GM21381 (cell line): Measurements from ENCODE around the gene POMP.
A peak's percentile ranks its signal among the peaks of the same experiment; 100 is the strongest.

Experiments used
- ATAC-seq: cut with Tn5 transposase; IDR thresholded peaks from one replicate; pipeline ENCODE4 v1.9.1; 2021; ENCODE audit warnings: mild to moderate bottlenecking, moderate library complexity; ENCODE audit not compliant: unreplicated experiment

POMP gene, protein sequence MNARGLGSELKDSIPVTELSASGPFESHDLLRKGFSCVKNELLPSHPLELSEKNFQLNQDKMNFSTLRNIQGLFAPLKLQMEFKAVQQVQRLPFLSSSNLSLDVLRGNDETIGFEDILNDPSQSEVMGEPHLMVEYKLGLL

DNA sequence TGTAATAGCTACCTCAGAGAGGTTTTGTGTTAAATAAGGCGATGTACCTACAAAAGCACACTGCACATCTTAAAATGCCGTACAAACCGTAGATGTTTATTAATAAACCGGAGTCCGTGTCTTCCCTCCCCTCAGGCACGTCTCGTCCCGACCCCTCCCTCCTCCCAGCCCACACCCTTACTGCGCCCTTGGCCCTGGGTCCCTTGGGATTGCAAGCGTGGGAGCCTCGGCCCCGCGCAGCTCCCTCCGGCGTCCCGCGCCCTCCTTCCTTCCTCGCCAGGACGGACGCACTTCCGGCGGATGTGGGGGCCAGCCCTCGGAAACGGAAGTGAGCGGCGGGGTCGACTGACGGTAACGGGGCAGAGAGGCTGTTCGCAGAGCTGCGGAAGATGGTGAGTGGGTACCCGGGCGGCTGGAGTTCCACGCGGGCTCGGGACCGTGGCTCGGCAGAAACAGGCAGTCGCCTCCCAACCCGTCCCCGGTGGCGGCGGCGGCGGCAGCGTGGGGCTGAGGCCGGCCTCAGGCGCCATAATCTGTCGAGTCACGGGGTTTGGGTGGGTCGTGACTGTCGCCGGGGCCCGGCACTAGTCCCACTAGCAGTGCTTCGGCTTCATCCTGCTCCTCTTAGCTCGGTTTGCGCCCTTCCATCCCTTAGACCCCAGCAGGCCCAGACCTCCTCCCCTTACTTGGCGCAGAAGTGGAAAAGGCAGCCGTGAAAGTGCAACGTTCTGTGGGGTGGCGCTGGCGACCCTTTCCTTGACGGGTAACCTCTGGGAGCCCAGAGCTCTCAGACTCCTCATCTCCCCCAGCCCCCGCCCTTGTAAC, at the start of gene POMP:
Gene POMP (plus strand): TSS at position 335 of the 825 bp plus-strand sequence. CDS start 55 bp downstream, at position 390.
- peak; percentile 89 for ATAC-seq

DNA sequence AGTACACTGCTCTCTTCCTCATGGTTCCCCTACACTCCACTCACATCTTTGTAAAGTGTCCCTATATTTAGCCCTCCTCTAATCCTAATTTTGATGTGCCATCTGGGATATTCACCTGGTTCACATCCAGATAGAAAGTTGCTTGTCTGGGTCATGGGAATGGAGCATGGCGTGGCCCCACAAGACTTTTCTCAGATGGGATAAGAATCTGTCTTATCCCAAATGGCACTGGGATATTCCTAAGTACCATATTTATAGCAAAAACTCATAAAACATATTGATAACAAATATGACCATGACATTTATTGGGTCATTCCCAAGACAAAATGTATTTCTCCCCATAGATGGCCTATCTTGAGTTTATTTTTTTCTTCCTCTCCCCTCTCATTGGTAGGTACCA, 49.5 kb upstream of the POMP start:
- ATAC-seq, result no peak

DNA sequence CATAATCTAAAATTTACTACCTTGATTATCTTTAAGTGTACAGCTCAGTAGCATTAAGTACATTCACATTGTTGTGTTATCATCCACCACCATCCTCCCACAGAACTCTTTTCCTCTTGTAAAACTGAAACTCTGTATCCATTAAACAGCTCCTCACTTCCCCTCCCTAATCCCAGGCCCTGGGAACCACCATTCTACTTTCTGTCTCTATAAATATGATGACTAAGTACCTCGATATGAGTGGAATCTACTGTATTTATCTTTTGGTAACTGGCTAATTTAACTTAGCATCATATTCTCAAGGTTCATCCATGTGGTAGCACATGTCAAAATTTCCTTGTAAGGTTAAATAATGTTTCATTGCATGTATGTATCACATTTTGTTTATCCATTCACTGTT, 49.0 kb upstream of the POMP start:
- no peak for ATAC-seq

DNA sequence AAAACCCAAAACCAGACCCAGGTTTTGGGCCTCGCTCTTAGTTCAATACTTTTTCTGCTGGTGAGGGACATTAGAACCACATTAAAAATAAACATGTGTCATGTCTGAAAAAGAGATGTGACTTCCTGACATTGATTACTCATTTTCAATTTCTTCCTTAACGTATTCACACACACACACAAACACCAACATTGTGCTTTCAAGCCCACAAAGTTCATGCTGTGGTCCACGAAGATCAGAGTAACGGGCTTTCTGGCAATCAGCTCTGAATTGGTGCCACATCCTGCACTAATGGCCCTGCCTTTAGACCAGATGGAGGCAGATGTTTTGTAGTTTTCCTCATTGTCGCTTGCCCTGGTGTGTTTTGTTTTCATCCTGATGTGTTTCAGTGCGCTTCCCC, 47.9 kb upstream of the POMP start:
- ATAC-seq, result no peak

DNA sequence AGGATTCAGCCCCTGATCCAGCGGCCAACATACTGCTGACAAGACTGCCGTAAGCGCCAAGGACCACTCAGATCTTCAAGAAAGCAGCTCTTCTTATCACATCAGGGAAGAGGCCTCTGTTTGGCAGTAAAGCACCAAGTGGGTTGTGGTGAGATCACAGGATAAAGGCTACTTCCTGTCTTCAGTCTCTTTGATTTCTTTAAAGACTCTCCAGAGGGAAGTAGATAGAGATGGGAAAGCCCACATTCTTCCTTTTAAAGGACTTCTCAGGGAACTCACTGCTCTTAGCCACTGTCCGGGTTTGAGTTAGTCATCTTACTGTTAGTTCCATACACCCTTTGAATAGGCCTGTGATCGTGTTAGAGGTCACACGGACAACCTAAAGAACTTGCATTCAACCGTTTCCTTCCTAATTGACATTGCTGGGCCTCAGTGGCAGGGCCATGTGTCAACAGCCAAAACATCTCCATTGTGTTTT, 47.2 kb upstream of the POMP start:
- ATAC-seq, result no peak

DNA sequence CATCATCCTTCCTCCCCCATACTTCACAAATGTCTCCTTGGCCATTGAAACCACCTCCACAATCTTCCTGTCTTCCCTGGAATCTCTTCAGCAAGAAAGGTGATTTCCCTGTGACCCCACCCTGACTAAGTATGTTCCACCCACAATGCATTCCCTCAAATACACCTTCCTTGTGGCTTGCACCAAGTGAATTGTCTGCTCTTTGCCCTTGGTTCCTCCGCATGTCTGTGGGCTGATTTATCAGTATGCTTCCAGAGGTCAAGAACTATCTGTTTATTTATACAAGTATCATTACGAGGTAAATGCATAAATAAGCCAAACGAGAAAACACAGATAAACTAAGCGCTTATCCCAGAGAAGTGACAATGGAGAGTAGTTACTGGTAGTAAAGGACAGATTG, 45.4 kb upstream of the POMP start:
- no peak for ATAC-seq

DNA sequence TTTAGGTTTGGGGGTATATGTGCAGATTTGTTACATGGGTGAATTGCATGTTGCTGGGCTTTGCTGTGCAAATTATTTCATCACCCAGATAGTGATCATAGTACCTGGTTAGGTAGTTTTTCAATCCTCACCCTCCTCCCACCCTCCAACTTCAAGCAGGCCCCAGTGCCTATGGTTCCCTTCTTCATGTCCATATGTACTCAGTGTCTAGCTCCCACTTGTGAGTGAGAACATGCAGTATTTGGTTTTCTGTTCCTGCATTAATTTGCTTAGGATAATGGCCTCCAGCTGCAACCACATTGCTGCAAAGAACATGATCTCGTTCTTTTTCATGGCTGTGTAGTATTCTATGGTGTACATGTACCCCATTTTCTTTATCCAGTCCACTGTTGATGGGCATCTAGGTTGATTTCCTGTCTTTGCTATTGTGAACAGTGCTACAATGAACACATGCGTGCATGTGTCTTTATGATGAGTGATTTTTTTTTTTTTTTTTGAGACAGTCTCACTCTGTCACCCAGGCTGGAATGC, 42.9 kb upstream of the POMP start:
- ATAC-seq, result no peak

DNA sequence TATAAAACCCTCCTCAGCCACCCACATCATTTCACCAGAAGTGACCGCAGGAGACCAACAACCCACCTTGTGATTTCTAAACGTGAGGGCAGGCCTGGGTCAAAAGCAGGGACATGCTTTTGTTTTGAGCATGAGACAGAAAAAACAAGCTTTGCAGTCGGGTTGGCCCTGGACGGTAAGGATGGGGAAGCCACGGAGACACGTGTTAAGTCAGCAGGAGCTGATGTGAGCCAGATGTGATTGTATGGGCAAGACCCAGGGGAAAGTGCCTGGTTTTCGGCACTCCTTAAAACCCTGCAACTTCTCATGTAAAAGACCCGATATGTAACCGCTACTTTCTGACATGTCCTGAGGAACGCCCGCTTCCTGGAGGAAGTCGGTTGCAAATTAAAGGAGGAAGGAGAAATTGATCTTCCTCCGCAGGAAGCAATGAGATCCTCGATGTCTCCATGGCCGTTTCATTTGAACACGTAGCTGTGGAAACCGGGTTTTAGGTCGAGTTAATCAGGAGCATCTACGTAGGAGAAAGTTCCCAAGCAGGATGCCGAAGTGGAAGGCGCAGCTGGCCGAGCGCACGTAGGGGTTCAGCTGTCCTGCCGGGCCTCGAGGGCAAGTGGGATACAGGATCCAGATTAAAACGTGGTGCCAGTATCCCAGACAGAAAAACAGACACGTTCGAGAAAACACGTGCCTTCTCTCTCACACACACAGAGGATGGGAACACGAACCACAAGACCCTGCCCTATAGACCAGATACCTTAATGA, 40.5 kb upstream of the POMP start:
- ATAC-seq, result no peak

DNA sequence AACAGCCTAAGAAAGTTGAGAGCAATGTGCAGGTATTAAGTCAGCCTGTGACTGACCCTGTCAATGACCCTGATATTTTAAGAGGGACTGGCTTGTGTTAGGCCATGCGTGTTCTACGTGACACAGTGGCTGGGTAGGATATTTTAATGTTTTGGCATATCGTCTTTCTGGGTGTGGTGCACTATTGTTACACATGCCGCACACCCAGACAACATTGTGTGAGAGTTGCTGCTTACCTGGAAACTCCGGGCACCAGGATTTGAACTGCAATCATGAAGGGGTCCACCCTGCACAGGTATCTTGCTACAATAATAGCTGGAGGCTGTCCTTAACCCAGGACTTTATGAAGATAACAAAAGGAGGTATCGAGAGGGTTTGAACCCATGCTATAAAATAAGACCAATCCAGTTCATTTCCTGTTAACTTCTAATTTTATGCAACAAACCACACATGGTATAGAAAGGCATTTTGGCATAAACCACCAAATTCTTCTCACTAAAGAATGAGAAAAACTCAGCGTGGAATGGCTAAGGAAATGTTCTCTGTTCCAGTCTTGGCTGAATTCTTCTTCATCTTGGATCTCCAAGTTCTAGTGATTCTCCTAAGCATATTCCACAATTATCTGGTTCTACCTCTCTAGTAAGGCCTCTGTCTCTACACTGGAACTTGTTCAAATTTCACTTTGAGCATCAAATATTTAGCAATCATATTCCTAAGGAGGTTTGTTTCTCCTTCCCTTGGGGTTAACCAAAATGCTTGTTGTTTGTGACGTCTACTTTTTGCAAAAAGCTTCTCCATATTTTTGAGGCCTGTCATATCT, 38.7 kb upstream of the POMP start:
- ATAC-seq, result no peak

DNA sequence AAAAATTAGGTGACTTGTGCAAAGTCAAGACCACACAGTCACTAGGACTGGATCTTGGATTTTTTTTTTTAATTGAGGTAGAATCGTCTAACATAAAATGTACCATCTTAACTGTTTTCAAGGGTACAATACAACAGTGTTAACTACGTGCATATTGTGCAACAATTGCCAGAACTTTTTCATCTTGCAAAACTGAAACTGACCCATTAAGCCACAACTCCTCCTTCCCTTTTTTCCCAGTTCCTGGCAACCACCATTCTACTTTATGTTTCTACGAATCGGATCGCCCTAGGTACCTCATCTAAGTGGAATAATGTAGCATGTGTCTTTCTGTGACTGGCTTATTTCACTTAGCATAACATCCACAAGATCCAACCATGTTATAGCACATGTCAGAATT, 37.5 kb upstream of the POMP start:
- no peak for ATAC-seq

DNA sequence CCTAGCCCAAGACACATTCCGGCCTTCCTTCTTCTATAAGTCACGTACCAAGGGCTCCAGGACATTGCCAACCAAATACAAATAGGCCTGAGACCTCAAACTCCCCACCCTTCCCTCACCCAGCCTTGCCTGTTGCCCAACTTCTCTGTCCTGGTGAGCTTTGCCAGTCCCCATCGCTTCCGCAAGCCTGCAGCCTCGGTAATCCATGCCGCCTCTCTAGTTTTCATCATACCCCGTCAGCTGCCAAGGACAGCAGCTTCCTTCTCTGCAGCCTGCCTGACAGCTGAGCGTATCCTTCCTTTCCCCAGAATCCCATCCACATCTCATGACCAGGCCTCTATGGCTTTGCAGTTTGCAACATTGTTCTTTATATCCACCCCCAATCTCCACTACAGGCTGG, 36.6 kb upstream of the POMP start:
- ATAC-seq, result no peak

DNA sequence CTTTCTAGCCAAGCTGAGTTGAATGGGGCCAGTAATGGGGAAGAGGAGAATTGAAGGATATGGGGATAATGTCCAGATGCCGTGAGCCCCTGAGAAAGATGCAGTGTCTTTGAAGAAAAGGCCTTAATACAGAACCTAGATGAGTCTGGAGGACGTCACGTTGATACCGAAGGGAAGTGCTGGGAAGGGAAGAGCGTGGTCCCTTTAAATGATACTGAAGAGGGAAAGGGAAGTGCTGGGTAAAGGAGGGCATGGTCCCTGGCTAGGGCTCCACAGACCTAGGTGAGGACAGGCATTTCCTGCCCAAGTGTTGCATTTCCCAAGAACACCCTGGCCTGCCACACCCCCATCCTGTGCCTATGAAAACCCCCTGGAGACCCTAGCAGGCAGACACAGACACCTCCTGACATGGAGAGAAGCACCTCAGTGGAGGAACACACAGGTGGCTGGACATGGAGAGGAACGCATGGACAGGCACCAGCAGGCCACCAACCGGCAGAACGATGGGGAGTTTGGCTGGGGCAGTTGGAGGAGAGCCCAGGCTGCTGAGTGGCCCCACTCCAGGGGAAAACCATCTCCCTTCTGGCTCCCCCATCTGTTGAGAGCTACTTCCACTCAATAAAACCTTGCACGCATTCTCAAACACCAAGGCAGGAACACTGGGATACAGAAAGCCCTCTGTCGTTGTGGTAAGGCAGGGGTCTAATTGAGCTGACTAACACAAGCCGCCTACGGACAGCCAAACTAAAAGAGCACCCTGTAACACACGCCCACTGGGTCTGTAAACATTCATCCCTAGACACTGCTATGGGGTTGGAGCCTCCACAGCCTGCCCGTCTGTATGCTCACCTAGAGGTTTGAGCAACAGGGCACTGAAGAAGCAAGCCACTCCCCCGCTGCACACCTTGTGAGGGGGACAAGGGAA, 34.9 kb upstream of the POMP start:
- ATAC-seq, result no peak

DNA sequence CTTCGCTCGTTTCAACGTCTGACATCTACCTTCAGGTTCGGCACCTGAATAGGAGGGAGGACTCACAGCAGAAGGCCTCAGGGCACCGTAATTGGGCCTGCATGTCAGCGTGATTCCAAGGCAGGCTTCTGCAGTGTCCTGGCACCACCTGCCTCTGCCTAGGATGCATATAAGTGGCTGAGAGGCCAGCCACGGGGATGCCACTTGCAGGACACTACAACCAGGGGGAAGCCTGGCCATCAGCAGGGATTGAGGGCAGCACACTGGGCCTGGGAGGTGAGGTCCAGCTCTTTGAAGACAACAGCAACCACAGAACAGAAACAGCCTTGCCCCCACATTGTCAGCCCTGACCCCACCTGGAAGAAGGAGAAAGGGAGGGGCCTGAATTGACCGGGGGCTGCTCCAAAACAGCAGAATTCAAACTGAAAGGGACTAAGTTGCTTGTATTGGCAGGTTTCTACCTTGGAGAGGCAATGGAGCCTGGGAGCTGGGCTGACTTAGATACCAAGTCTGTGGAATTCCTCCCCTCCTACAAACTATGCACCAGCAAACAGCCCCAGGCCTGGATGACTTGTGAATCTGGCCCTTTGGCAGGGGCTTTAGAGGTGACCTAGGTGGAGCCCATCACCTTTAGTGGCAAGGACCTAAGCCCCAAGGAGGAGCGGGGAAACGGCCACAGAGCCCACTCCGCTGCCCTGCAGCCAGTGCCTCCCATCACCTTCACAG, 34.1 kb upstream of the POMP start:
- no peak for ATAC-seq

DNA sequence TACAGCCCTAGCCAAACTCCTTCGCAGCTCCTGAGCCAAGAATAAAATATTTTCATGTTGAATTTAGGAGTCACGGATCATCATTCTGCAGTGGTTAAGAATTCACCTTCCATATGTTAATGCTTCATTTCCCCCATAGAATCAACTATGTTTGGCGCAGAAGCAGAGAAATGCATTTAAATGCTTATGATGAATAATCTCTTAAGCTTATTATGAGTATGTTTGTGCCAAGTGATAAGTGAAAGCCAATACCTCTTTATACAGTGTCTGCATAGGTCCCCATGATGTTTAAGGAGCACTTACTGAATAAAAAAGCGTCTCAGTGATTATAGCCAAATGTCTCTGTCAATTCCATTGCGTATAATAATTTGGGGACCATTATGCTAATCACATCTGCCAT, 32.7 kb upstream of the POMP start:
- no peak for ATAC-seq

DNA sequence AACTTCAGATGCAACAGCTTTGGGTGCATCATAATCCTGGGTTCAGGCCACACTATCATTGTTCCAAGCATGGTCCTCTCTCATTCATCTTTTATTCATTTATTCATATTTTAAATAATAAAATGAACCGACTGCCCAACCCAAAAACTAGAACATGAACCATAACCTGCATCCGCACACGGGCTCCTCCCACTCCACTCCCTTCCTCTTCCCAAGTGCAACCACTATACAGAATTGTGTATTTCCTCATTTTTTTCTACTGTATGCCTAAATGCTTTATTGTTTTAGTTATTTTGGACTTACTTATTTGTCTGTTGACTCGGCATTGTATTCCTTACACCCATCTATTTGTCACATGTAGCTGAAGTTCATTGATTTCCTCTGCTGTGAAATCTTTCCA, 30.7 kb upstream of the POMP start:
- no peak for ATAC-seq

DNA sequence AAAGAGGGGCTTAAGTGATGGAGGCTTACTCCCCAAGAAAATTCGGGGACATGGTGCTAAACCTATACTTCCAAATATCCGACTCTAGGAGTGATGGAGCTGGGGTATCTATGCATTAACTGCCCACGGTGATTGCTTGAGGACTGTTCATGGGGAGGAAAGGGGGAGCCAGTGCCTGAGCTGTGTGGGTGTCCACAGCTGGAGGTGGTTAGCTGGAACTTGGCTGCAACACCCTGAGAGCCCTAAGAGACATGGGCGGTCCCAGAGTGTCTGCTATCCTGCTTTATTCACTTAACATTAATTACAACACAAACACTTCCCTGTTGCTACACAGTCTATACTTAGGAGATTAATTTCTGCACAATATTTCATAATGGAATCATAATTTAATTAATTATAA, 28.1 kb upstream of the POMP start:
- no peak for ATAC-seq

DNA sequence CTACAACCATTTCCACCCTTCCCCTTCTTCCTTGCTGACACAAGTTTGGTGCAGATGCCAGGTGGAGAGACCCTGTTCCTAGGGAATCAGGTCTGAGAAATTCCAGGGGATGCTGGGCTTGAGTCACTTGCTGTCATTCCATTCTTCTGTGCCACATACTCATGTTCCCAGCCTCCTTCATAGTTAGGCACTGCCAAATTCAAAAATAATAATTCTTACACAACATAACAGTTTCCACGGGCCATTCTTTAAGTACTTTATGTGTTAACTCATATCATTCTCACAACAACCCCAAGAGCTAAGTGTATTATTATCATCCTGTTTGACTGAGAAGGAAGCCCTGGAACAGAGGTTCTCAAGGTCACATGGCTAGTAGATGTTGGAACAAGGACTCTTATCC, 27.1 kb upstream of the POMP start:
- ATAC-seq, result no peak

DNA sequence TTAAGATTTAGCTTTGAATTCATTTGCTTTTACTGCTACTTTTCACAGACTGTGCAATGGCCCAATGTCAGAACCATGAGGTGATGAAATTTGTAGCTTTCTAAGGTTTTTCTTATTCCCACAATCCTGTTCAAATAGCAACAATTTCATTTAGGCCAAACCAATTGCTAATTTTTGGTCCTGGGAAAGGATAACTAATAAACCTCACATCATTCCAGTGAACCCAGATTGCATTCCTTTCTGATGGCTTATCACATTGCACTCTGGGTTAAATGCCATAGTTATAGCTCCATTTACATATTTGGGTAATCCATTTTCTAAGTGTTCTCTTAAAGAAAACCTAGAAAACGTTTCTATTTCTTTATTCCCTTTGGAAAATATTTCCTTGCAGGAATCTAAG, 22.9 kb upstream of the POMP start:
- no peak for ATAC-seq

DNA sequence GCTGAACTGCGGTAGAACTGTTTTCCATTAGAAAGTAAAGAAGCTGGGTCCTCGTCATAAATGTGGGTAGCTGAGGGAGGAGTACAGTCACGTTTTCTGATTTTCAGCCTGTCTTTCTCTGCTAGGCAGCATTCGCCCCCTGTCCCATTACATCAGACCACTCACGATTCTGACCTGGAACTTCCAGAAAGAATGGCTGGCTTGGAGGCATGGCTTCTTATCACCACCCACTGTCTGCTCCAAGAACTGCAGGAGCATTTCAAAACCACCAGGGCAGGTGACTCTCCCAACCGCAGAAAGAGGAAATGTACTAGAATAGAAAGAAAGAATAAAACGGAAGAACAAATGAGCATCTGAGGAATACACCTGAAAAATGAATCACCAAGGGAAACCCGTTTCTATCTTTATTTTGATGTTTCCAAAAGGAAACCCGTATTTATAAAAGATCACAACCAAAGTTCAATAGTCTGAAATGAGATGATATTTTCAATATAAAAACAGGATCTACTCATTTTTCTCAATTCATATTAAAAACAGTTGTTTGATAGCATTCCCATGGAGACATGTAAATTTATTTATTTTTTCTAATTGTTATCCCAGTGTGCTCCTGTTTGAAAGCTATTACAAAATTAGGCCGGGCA, 22.1 kb upstream of the POMP start:
- no peak for ATAC-seq
